Upper lobe of left lung (tissue), 4 donors: ENCODE results near the gene CDAN1.

Experiments used
- CTCF ChIP-seq, 6 experiments: fragments of 450-650 bp in 4 of 6; fragments of 200-600 bp in 2 of 6; sonication (generic) in 2 of 6; IDR thresholded peaks; one replicate each; pipeline ENCODE4 v1.5.1; 2016 to 2019; ENCODE audit warnings: antibody characterized with exemption in 6 of 6
- POLR2A ChIP-seq, 4 donors: fragments of 450-650 bp; IDR thresholded peaks; one replicate each; pipeline ENCODE4 v1.5.1; 2016 to 2017; ENCODE audit warnings: antibody characterized with exemption in 4 of 4, mild to moderate bottlenecking in 2 of 4
- POLR2AphosphoS5 ChIP-seq, 2 donors: sonication (generic); formaldehyde crosslinking; IDR thresholded peaks; one replicate each; pipeline ENCODE4 v1.5.1; 2017; ENCODE audit warnings: antibody characterized with exemption in 2 of 2

GRCh38 chr15:42772901-42773300, 36.0 kb upstream of the CDAN1 start:
- TF ChIP-seq POLR2AphosphoS5 (IDR thresholded peaks at IDR 0.05) (no peak), POLR2A (IDR thresholded peaks at IDR 0.05) (no peak), CTCF (IDR thresholded peaks at IDR 0.05) (no peak)
